HFF-Myc (cell line): ENCODE data around the gene UTP11.
A peak's percentile ranks its signal among the peaks of the same experiment; 100 is the strongest.

Experiments used
- DNase-seq: peaks from one replicate; pipeline ENCODE4 v3.0.0-alpha.2; 2011; ENCODE audit warnings: low read depth; ENCODE audit errors: extremely low read depth
- H3K4me3 ChIP-seq: replicated peaks from 2 replicates; pipeline ENCODE4 v1.5.1; 2011; ENCODE audit warnings: low read depth, mild to moderate bottlenecking, control low read depth, low read length
- TF ChIP-seq, protein P1 (sequence below): IDR thresholded peaks from 2 replicates; pipeline ENCODE4 v1.5.1; 2012; ENCODE audit warnings: mild to moderate bottlenecking, low read depth, low read length, control low read depth; ENCODE audit errors: missing control alignments

The UTP11 gene

DNA sequence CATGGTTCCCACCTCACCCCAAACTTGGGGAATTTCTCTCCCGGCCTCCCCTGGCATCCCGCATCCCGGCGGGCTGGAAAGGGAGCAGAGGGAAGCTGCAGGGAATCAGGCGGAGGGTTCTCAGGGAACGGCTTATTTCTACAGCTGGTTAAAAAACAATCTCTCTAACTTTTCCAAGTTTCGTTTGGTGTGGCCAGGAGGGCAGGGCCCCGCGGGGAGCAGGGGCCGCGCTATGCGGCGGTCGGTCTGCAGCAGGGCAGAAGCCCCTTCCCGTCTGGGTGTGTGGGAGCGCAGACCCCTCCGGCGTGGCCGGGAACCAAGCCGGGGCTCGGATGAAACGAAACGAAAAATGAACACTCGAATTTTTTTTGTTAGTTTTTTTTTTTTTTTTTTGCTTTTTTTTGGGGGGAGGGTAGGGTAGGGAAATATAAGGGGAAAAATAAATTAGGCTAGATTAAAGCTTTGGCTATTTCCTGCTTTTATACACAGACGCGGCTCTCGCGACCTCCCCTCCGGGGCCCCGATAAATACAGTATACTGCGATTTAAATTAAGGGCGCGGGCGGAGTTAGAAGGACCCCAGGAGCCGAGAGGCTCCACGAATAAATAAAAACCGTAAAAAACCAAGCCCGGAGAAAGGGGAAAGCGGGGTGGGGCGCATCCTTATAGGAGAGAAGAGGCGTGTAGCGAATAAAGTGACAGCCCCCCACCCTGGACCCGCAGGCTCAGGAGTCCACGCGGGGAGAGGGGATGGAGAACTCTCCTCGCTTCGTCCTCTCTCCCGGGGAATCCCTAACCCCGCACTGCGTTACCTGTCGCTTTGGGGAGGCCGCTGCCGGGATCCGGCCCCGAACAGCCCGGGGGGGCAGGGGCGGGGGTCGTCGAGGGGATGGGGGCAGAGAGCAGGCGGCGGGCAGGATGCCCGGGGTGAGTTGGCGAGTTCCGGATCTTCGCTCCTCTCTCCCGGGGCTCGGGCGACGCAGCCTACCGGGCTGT lies 32.0 kb downstream of the UTP11 start:
- H3K4me3 ChIP-seq: 0 out of 2 replicates have a peak overlapping the region, but pooled peaks have one; percentile 4
- no peak for DNase-seq
- TF ChIP-seq, protein P1, sequence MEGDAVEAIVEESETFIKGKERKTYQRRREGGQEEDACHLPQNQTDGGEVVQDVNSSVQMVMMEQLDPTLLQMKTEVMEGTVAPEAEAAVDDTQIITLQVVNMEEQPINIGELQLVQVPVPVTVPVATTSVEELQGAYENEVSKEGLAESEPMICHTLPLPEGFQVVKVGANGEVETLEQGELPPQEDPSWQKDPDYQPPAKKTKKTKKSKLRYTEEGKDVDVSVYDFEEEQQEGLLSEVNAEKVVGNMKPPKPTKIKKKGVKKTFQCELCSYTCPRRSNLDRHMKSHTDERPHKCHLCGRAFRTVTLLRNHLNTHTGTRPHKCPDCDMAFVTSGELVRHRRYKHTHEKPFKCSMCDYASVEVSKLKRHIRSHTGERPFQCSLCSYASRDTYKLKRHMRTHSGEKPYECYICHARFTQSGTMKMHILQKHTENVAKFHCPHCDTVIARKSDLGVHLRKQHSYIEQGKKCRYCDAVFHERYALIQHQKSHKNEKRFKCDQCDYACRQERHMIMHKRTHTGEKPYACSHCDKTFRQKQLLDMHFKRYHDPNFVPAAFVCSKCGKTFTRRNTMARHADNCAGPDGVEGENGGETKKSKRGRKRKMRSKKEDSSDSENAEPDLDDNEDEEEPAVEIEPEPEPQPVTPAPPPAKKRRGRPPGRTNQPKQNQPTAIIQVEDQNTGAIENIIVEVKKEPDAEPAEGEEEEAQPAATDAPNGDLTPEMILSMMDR: no peak

DNA sequence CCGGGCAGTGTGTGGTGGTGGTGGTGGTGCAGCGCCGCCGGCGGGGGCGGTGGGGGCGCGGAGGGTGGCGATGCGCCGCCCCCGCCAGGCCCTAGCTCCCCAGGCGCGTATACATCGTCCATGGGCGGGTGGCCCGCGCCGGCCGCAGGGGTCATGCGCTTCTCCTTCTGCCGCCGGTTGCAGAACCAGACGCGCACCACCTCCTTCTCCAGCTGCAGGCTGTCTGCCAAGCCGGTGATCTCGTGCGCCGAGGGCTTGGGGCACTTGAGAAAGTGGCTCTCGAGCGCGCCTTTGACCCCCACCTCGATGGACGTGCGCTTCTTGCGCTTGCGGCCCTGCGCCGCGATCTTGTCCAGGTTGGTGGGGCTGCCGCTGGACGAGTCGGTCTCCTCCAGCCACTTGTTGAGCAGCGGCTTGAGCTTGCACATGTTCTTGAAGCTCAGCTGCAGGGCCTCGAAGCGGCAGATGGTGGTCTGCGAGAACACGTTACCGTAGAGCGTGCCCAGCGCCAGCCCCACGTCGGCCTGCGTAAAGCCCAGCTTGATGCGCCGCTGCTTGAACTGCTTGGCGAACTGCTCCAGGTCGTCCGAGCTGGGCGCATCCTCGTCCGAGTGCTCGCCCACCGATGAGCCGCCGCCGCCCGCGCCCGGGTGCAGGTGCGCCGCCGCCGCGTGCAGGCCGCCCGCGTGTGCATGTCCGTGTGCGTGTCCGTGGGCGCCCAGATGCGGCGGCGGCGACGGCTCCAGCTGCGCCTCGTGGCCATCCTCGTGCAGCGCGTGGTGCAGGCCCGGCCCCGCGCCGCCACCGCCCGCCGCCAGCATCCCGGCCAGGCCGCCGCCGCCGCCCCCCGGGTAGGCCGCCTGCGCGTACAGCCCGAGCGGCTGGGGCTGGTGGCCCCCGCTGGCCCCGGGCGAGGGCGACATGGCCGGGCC lies 33.1 kb downstream of the UTP11 start:
- DNase-seq: no peak
- H3K4me3 ChIP-seq: no peak overlapping the region
- TF ChIP-seq, protein P1: no peak

DNA sequence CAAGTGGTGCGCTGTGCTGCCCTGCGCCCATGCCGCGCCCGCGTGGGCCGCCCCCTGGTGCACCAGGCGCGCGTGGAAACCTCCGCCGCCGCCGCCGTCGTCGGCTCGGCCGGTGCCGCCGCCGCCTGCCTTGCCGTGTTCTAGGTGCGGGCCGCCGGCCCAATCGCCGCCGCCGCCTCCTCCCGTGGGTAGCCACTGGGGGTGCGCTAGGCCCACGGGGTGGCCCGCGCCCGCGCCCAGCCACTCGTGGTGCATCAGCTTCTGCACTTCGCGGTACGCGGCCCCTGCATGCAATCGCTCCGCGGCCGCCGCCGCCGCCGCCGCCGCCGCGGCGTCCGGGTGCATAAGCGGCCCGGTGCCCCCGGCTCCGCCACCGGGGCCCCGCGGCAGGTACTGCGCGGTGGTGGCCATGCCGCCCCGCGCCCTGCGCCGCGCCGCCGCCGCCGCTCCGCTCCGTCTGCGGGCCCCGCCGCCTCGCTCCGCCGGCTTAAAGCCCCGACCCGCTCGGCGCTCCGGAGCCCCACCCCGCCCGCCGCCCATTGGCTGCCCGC lies 33.9 kb downstream of the UTP11 start, which contains the start of gene POU3F1:
Gene POU3F1, minus strand, starts transcription at position 461 of the 551 bp plus-strand sequence. Its CDS starts 50 bp downstream, at position 411.
- H3K4me3 ChIP-seq: peak within 1 kb of the TSS; percentile 45
- TF ChIP-seq, protein P1: no peak
- DNase-seq: no peak

DNA sequence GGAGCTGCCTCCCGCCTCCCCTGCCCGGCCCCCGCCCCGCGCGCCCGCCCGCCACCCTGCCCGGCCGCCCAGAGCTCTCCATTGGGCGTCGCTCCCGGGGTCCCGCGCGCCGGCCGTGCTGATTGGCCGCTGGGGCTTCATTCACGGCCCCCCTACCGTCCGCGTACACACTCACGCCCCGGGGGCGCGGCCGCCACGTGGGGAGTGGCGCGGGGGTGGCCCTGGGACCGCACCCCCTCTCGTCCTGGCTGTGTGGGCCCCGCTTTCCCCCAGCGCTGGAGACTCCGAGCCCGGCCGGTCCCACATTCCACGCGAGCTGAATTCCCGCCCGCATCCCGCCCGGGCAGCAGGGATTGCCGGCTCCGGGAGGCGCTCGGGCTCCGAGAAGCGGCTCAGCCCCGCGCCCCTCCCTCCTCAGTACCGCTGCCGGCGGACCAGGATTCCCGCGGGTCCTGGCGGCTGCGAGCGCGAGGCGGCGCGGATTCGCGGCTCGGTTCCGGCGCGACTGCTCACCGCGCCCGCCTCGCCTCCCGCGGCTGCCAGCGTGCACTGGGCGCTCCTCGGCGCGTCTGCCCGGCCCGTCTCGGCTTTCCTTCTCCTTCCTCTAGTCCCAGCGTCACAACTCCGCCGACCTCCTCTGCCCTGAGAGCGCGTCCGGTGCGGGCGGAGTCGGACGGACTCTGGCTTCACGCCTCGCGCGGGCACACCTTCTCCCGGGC lies 34.5 kb downstream of the UTP11 start:
- DNase-seq: no peak
- peak overlapping the region; percentile 45 for H3K4me3 ChIP-seq

DNA sequence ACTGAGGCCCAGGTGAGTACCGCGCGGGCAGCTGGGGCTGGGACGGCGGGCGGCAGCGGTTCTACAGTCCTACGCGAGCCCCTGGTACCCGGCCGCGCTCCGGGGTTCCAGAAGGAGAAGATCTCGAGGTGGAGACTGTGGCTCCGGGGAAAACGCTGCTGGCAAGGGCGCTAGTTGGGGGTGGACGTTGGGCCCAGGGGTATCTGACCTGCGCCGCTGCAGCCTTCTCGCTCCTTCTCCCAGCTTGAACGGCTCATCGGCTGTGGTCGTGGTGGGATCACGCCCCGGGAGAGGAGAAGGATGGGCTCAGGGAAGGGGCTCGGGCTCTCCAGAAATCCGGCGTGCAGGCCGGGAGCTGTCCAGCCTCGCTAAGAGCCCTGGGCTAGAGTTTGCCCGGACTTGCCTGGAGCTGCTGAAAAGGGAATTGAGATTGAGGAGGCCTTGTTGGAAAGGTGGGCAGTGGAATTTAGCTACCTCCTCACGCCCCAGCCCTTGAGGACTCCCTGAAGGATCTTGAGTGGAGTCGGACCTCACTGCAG lies 35.1 kb downstream of the UTP11 start:
- peak overlapping the region; percentile 45 for H3K4me3 ChIP-seq
- TF ChIP-seq, protein P1: no peak
- no peak for DNase-seq

More for the DNA sequence above, 34.5 kb downstream of the UTP11 start:
- TF ChIP-seq, protein P1: no peak
